Activated CD8-positive, alpha-beta memory T cell treated with anti-CD3 and anti-CD28 coated beads, Interleukin-2, amount 50 U/mL, for 24 hours (primary cell): ENCODE measurements around the gene RCAN3.

Experiments
- DNase-seq: peaks from one replicate; pipeline ENCODE4 v3.0.0-alpha.2; 2020; ENCODE audit errors: extremely low read depth

RCAN3 gene

DNA sequence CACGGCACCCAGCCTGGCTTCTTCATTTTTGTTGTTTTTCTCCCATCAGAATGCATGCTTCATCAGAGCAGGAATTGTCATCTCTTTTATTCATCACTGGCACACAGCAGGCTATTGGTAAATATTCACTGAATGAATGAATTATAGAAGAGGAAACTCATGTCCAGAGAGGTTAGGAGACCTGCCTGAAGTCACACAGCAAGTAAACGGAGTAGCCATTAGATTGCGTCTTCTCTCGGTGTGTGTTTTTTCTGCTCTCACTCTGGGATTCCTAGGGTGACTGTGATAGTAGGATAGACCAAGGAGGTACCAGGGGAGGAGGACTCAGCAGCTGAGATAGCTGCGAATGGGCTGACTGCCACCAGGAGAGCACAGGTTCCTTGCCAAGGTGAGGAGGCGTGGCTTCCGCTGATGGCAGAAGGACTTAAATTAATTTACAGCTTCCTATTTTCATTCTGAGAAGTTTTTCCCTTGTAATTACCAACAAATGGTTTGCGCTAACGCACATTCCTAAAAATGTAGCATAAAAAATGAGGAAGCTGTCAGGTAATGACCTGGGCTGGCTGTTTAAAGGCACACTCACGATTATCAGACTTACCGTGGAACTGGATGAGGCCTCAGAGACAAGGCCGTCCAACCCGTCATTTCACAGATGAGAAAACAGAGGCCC lies 48.8 kb downstream of the RCAN3 start:
- no peak for DNase-seq

DNA sequence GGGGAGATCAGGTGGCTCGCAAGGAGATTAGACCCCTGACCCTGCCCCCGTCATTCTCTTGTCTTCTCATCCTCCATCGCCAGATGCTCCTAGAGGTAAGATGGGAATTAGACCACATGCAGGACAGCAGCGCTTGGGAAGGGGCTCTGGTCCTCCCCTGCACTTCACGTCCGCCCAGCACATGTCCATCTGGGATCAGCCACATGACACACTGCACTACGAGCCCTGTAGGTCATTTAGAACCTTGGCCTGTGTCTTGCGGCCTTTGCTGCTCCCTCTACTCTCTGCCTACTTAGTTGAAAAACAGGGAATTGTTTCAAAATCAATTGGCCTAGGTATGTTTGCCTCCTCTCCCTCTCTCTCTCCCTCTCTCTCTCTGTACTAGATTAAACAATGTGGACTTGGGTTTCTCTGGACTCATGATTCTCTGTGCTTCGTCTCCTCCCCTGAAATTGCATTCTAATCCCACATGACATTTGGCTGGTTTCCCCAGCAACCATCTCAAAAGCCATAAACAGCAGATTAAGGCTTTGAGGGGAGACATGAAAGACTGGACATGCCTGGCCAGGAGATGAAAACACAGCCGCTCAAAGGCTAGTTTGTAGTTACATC lies 49.4 kb downstream of the RCAN3 start:
- DNase-seq: no peak

DNA sequence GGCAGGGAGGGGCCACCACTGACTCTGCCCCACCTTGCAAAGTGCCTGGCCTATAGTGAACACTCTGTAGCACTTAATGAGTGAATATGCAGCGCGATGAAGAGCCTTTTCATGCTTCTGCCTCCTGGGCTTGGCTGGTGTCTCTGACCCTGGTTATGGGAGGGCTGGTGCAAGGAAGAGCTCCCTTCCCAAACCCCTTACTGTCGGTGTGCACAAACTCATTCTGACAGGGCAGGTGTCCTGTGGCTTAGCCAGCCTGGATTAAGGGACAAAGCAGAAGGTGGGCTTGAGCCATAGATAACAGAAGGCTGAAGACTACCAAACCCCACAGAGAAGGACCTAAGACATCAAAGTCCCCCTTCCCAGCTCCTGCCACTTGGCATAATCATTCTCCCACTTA lies 51.3 kb downstream of the RCAN3 start:
- no peak for DNase-seq

DNA sequence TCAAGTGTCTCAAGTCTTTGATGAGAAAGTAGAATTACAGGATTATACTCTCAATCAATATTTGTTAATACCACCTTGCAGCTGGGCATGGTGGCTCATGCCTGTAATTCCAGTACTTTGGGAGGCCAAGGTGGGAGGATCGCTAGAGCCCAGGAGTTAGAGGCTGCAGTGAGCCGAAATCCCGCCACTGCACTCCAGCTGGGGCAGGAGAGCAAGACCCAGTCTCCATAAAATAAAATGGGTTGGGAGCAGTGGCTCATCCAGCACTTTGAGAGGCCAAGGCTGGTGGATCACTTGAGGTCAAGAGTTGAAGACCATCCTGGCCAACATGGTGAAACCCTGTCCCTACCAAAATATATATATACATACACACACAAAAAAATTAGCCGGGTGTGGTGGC lies 52.1 kb downstream of the RCAN3 start:
- no peak for DNase-seq

DNA sequence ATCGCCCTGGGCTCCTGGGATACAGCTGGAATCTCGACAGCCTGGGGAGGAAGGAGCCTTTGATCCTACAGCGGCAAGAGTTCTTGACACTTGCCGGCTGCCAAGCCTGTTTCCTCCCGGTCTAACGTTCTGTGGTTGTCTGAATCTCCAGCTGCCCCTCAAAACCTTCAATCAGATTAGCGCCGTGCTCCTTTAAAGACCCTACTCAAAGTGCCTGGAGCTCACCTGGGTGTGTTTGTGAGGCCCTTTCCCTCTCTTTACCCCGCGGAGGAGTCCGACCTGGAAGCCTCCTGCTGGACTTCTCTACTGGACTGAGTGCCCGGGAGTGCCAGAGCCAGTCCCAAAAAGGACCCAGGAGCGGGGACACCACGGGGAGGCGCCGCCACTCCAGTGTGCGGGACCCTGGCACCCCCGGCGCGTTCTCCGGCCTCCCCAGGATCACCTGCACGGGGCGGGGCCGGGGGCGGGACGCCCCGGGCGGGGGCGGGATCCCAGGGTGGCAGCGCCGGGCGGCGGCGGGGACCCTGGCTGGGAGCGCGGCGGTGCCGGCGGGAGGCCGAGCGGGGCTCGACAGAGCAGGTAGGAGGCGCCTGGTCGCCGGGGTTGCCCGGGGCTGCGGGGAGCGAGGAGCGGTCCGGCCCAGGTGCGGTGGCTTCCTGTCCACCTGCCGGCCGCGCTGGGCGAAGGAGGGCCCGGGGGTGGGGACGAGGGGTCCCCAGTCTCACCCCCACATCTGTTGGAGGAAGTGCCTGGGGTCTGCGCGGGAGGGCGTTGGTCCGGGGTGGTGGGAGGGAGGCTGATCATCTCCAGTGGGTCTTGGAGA lies 53.2 kb downstream of the RCAN3 start, which contains the start of gene NCMAP:
Gene NCMAP, plus strand, starts transcription at position 497 of the 823 bp plus-strand sequence. CDS start 39,344 bp downstream, outside the sequence.
- no peak for DNase-seq

DNA sequence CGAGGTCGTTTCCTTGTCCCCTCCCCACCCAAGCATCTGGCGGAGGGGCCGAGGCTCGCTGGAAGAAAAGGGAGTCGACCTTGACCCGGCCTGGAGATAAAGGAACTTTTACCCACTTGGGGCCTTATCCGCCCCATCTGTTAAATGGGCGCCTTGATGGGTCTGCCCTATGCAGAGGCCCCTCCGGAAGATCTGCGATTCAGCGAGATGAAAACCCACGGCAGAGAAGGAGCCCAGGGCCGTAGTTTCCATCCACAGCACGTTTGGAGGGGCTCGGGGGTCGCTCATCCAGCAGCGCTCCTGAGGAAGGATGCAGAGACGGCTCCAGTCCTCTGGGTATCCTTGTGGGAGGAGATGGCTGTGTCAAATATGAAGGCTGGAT lies 53.8 kb downstream of the RCAN3 start:
- no peak for DNase-seq

DNA sequence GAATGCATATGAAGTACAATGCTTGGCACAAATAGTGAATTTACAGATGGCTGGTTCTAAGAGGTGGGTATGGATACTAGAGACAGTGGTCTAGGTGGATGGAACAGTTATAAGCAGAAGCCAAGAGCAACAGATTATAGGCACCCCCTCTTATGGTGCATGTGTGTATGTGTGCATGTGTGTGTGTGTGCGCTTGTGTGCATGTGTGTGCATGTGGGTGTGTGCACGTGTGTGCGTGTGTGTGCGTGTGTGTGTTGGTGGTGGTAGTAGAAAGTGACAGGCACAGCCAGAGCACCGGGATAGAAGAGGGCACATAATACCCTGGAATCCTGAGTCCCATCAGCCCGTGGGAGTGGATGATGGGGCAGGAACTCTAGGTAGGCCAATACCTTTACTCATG lies 54.6 kb downstream of the RCAN3 start:
- no peak for DNase-seq

DNA sequence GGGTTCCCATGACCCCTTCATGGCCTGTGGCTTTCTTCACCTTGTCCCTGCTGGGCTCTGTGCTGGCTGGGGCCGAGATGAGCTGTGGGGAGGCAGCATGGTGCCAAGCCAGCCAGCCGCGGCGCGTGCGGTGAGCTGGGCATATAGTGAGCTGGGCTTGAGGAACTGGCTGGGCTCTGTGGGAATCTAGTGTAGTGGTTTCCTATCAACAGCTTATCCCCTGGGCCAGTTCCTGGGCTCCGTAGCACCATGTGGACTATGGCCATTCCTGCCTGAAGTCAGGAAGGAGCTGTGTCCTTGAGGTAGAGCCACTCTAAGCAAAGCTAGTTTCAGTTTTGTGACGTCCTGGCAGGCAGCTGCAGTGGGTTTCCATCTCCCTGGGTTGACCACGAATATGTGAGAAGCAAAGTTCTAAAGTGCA lies 55.1 kb downstream of the RCAN3 start:
- no peak for DNase-seq

DNA sequence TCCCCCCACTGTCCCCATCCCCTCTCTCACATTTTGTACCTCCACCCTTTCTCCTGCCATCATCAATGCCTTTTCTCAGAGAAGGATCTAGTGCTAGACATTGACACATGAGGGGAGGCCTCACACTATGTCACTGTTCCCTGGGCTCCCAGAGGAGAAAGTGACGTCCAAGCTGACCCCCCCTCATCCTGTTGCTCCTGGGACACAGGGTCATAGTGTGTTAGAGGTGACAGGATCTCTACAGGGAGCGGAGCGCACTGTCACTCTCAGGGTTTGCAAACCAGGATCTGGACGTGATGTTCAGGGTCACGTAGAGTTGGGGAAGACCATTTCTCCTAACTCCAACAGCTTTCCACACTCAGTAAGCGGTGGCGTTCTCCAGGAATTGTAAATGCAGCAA lies 55.8 kb downstream of the RCAN3 start:
- no peak for DNase-seq

DNA sequence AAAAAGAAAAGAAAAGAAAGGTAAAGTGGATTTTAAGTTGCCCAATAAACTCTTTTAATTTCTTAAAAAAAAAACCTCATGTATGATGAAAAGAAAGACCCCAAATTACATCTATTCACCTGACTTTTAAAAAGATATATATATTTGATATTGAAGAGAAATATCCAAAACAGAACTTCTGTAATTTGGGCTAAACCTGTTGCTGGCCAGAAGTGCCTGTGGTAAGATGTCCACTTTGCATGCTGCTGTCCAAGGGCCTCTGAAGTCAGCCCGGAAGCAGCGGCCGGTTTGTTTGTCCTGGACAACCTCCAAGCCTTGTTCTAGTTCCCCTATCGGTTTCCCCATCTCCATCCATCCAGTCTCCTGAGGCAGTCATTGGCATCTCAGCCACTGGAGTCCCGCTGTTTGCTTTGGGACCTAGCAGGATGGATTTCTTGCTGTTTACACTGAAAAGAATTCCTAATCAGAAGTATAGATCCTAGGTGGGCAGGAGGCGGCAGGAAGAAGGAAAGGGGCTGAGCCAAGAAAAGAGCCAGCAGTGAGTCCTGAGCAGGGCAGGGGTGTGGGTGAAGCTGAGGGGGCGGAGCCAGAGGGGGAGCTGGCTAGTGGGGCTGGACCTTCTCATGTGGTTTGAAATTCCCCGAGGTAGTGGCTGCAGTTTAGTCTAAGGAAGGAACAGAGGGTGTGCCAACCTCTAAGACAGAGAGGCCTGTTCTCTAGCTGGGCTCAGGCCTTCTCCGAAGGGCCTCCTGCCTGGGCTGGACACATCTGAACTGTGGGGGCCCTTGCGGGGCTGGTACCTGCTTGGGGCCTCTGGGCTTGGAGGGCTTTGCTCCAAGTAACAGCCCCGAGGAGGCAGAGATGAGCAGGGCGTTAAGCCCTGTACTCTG lies 56.5 kb downstream of the RCAN3 start:
- no peak for DNase-seq

DNA sequence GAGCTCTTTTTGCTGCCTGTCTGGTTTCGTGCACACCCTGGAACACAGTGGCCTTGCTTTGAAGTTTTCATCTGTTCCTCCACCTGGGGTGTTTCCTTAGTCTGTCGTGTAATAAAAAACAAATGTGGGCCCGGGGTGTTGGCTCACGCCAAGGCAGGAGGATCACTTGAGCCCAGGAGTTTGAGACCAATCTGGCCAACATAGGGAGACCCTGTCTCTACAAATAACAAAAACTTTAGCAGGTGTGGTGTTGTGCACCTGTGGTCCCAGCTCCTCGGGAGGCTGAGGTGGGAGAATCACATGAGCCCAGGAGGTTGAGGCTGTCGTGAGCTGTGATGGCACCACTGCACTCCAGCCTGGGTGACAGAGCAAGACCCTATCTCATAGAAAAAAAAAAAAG lies 57.7 kb downstream of the RCAN3 start:
- DNase-seq: no peak

DNA sequence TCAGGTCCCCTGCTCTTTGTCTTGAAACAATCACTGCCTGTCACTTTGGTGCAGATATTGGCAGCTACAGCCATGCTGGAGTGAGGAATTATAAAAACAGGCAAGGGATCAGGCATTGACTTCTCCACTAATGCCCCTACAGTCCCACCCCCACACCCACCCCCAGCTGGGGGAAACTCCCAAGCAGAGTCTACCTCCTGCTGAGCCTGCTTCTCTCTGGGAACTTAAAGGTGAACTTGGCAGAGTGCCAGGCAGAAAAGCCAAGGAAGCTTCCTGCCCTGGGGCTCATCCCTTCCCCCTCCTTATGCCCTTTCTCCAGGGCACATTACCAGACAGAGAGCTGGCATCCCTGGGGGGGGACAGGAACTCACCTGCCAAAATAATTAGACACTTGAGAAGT lies 60.0 kb downstream of the RCAN3 start:
- DNase-seq: no peak

DNA sequence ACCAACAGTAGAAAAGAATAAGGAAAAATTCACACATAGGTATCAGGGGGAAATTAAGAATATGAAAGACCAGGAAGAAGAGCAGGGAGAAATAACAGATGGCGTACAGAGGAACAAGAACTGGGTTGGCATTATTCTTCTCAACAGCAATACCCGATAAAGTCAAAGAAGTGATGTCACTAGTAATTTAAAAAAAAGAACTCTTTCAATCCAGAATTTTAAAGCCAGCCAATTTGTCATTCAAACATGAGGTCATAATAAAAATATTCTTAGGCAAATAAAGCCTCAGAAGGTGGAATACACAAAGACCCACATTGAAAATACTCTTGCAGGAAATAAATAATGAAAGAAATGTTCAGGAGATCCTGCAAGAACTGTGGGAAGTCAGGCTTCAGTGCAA lies 62.1 kb downstream of the RCAN3 start:
- no peak for DNase-seq

DNA sequence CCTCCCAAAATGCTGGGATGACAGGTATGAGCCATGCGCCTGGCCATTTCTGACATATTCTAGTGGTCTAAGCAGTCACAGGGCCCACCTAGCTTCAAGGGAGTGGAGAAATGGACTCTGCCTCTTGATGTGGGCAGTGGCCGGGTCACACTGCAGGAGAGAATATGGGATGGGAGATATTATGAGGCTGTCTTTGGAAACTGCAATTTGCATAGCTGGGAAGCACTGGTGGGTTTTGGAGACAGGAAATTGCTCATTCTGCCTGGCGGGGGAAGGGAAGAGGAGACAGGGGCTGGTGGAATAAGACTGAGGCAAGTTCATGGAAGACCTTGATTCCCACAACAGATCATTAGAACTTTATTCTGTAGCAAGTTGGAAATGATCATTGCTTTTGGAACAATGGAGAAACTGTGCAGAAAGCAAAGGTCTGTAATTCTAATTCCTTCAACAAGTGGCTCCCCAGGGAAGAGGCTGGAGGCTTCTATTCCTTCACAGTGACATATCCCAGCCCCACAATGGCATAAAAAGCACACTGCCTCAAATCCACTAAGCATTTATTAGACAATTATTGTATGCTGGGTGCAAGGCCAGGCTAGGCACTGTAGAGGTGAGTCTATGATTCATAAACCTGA lies 63.7 kb downstream of the RCAN3 start:
- DNase-seq: no peak

DNA sequence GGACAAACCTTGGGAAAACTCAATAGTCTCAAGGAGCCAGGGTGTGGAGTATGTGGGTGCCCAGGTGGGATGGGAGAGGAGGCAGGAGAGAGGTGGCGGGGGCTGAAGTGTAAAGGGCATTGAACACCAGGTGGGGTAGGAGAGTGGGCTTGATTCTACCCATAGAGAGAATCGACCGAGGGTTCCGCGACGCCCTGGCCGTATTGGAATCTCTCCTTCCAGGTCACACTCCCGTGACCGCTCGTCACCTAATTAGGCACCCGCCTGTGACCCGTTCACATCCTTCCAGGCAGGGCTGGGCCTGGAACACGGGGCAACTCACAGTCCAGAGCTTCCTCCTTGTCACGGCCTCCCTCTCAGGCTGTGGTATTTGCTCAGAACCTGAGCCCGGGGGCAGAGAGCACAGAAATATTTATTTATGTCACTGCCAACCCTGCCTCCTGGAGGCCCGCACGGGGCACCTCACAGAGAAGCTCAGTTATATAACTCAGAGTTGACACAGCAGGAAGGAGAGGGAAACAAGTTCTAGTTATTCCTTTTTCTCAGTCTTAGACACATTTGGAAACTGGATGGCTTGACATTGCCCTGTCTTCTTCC lies 65.3 kb downstream of the RCAN3 start:
- no peak for DNase-seq

DNA sequence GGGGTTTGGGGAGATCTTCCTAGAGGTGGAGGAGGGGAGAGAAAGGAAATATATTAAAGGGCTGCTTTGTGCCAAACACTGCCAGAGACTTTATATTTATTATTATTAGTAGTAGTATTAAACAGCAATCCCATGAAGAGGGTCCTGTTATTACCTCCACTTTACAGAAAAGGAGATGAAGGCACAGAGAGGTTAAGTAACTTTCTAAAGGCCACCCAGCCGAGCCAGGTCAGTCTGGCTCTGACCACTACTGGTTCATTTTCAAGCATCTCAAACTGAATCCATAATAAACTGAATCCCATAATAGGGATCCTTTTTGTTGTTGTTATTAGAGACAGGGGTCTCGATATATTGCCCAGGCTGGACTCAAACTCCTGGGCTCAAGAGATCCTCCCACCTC lies 65.8 kb downstream of the RCAN3 start:
- DNase-seq: no peak

DNA sequence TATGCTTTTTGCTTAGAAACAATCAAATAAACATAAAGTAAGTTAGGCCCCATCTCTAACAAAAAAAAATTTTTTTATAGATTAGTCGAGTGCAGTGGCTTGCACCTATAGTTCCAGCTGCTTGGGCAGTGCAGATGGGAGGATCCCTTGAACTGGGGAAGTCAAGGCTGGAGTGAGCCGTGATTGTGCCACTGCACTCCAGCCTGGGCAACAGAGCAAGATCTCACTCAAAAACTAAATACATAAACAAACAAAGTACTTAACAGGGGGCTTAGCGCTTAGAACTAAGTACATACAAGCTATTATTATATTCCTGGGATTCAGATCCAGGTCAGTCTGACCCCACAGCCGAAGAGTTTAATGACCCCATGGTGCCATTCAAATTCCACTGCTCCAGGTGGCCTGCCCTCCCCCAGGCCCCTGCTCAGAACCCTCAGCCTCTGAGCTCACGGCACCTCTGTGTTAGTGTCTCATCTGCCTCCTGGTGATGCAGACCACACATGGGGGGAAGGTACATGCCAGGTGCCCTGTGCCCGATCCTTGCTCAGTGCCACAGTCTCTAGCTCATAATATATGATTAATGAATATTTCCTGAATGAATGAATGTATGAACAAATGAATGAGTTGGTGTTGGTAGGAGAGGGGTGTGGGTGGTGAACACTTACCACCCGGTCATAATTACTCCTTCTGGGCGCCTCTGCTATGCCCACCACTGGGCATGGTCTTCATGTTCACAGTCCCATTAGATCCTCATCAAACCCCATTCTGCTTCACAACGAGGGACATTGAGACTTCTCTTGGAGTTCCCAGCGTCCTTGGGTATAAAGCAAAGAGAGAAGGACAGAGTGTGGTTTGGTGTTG lies 67.9 kb downstream of the RCAN3 start:
- DNase-seq: no peak

DNA sequence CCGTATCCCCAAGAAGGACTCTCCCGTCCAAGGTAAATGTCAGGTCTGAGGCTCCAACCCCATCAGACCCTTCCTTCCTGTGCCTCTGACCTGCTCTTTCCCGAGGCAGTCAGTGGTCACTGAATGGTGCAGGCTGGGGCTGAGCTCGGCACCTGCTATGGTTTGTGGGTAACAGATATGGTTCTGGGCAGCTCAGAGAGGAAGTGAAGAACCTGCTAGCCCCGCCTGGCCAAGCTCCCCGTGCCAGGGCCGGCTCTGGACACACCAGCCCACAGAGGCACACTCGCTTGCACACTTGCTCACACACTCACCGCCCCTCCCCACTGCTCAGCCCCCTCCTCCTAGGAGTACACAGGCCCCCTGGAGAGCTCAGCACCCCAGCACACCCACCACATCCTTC lies 69.7 kb downstream of the RCAN3 start:
- no peak for DNase-seq

DNA sequence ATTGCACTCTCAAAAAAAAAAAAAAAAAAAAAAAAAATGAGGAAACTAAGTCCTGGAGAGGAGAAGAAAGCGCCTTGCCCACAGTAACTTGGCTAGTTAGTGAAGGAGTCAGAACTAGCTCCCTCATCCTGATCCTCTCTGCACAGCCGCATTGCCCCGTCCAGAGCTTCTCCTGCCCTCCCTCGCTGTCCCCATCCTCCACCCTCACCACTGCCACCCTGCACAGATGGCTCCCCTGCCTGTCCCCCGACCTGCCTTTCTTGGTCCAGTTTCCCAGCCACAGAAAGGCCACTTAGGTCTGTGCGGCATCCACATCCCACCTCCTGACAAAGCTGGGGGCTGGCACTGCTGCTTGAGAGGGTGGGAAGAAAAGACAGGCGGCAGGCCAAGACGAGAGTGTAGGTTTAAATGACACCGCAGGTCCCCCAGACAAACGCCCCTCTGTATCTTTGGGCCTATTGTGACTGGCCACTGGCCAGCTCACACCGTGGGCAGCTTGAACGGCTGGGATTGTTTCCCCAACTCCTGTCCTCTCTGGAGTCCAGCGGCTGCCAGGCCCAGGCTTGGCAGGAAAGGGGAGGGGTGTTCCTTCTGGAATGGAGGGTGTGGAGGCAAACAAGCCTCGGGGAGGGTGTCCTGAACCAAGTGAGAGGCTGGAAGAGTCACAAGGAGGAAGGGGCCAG lies 73.4 kb downstream of the RCAN3 start:
- no peak for DNase-seq

DNA sequence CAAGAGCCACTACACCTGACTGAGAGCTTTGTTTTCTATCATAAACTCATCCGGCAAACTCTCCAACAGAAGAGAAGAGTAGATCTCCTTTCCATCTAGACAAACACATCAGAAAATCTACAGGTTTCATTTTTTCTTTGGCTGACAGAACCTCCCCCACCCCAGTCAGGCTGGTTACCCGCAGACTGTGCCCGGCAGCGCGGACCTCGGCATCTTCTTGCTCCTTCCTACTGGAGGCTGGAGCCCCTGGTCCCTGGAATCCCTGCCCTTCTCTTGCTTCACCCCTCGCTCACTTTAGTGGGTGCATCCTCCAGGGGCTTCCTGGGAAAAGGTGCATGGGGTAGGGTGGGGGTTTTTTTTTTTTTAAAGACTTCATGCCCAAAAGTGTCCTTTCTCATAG lies 76.2 kb downstream of the RCAN3 start:
- DNase-seq: no peak
